Measurements from ENCODE around the gene MYBPC2.

DNA sequence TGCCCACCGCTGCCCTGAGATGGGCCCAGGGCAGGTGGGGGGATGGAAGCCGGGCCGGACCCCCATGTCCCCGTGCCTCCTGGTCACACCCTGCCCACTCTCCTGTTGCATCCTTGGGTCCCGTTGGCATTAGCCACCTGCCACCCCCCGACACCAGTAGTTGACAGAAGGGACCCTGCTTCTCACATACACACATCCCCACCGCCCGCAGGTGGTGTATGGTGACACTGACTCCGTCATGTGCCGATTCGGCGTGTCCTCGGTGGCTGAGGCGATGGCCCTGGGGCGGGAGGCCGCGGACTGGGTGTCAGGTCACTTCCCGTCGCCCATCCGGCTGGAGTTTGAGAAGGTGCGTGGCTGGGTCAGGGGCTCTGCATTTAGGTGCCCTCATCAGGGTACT is 19.2 kb upstream of the MYBPC2 start:
- TF ChIP-seq, protein P1, sequence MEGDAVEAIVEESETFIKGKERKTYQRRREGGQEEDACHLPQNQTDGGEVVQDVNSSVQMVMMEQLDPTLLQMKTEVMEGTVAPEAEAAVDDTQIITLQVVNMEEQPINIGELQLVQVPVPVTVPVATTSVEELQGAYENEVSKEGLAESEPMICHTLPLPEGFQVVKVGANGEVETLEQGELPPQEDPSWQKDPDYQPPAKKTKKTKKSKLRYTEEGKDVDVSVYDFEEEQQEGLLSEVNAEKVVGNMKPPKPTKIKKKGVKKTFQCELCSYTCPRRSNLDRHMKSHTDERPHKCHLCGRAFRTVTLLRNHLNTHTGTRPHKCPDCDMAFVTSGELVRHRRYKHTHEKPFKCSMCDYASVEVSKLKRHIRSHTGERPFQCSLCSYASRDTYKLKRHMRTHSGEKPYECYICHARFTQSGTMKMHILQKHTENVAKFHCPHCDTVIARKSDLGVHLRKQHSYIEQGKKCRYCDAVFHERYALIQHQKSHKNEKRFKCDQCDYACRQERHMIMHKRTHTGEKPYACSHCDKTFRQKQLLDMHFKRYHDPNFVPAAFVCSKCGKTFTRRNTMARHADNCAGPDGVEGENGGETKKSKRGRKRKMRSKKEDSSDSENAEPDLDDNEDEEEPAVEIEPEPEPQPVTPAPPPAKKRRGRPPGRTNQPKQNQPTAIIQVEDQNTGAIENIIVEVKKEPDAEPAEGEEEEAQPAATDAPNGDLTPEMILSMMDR (IDR thresholded peaks at IDR 0.05) = no peak
- TF ChIP-seq POLR2A (IDR thresholded peaks at IDR 0.05) = no peak

Measured in lower leg skin (tissue), 3 donors.